LHCN-M2 (cell line): ENCODE measurements around the gene SYT13. TPM values are rescaled to one million over a fixed set of nuclear protein-coding genes. Genes with fewer than 3 reads are reported as not detected.
"Not testable (repeated sequence)": the region's sequence is repeated elsewhere in the genome, so short reads cannot be mapped to it uniquely, and the experiment has no call there.

ENCODE experiments used
- DNase-seq: peaks from one replicate; pipeline ENCODE4 v3.0.0-alpha.2; 2012; ENCODE audit warnings: low read depth
- total RNA-seq: library from RNA; depleted of rRNA; stranded (reverse); fragments of >200 nt; gene quantifications from 2 replicates; pipeline ENCODE4 v1.2.3, GENCODE V29; 2014

The SYT13 gene
- total RNA-seq, 1 experiment from 2014 or later, result not detected

DNA sequence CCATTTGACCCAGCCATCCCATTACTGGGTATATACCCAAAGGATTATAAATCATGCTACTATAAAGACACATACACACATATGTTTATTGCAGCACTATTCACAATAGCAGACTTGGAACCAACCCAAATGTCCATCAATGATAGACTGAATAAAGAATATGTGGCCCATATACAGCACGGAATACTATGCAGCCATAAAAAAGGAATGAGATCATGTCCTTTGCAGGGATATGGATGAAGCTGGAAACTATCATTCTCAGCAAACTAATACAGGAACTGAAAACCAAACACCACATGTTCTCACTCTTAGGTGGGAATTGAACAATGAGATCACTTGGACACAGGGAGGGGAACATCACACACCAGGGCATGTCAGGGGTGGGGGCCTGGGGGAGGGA, 36.8 kb downstream of the SYT13 start:
- DNase-seq, result not testable (repeated sequence)

DNA sequence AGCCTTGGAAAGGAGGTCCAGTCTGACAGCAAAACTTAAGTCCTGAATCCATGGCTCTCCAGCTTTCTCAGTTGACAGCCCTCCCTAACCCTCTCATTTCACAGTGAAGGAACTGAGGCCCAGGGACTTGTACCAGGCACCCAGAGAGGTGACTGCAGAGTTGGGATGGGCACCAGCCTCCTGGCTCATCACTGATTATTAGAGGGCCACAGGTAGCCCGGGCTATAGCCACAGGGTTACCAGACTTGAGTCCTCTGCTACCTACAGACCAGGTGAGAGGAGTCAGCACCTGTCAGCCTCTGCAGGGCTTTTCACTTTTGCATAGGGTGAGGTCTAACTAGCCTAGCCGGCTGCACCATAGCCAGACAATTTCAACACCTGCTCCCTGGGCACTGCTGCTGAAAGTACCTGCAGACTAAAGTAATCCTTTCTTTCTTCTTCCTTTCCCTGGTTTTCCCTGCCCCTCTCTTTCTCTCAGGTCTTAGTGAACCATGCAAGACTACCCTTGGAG, 37.6 kb downstream of the SYT13 start:
- no peak for DNase-seq

DNA sequence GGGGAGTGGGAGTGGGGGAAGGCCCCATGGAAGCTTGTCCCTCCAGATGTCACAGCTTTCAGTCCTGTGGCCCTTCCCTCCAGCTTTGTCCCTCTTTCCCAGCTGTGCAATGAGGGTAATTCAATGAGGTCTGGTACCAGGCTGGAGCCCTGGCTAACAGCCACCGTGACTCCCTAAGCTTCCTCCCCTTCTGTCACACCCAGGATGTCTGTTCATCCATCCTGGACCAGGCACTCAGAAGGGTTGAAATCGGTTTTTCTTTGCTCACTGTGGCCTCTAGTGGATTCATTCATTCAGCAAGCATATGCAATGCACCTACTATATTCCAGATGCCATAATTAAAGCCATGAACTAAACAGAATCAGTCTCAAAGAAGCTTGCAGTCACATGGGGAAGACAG, 38.7 kb downstream of the SYT13 start:
- no peak for DNase-seq

DNA sequence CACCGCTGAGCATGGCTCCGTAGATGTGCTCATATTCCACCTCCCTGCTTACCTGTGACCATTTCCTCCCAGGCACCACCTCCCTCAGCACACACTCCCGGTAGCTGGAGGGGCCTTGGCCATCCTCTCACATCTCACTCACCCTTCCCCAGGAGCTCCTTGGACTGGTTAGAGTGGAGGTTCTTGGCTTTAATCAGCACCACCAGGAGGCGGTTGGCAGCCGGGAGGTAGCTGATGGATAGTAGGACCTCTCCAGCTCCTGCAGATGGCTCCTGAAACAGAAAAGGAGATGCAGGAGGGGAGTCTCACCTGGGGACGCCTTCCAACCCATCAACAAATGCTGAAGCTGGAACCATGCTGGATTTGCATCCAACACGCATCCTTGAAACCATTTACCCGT, 39.9 kb downstream of the SYT13 start:
- DNase-seq, result no peak

DNA sequence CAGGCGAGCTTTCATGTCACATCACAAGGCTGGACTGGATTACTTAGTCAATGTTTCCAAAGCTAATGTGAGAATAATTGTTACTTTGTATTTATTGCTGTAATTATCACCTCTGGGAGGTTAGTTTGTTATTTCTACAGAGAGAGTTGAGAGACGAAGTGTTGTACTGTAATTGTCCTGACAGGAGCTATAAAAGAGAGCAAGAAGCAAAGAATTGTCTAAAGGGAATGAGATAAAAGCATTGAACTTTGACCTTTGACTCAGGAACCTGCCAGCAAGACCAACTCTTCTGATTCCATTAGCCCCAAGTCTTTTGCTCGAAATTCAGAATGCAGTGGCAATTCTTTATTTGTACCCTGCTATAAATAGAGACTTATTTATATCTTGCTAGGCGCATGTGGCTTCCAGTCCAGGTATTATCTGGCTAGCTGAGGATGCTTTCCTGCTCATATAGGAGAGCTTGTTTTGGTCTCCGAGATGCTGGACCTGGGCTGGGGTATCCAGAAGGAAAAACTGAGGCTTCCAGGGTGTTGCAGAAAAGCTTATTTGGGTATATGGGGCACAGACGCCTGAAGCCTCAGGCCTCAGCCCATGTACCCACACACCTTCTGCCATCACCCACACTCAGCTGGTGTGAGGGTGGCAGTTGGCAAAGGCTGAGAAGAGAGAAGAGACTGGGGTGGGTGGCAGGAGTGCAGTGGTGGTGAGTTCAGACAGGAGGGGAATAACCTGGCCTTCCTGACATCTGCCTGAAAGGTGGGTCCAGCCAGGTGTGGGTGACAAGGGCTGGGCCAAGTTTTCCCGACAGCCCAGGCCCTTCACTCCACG, 40.7 kb downstream of the SYT13 start:
- no peak for DNase-seq

DNA sequence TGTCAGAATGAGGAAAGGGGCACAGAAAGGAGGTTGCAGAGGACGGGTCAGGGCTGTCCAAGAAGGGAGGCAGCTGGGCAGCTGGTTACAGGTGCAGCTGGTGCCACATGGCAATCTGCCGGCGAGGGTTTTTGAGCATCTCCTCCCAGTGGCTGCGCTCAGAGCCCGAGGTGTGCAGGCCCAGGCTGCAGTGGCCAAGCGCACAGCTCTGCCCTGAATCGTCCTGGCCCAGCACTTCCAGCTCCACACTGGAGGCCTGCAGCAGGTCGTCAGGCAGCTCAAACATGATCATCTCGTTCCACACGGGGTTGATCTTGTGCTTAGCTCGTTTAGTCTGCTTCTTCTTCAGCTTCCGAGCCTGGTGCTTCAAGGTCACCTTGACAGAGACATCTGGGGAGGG, 42.2 kb downstream of the SYT13 start:
- DNase-seq, result no peak

DNA sequence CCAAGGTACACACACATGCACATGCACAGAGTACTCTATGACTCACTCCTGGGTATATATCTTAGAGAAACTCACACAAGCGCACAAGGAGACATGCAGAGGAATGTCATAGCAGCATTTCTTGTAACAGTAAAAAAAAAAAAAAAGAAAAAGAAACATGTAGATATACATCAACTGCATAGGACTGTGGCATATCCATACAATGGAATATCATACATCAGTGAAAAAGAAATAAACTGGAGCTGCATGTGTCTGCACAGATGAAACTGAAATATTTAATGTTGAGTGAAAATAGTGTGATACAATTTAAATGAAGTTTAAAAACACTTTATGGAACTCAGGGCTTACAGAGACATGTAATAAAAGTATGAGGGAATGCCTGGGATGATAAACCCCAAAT, 46.4 kb downstream of the SYT13 start:
- no peak for DNase-seq

DNA sequence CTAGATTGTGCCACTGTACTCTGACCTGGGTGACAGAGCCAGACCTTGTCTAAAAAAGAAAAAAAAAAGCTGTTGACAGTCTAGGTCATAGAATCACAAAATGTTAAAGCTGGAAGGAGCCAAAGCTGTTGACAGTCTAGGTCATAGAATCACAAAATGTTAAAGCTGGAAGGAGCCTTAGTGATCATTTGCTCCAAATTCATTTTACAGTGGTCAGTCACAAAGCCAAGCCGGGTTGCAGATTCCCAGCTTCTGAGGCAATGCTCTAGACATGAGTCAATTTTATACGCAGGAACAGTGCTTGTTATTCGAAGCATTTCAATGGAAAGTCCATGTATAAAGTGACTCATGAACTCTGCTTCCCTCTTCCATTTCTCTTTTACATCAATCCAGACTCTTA, 47.4 kb downstream of the SYT13 start:
- DNase-seq, result peak; percentile 57

DNA sequence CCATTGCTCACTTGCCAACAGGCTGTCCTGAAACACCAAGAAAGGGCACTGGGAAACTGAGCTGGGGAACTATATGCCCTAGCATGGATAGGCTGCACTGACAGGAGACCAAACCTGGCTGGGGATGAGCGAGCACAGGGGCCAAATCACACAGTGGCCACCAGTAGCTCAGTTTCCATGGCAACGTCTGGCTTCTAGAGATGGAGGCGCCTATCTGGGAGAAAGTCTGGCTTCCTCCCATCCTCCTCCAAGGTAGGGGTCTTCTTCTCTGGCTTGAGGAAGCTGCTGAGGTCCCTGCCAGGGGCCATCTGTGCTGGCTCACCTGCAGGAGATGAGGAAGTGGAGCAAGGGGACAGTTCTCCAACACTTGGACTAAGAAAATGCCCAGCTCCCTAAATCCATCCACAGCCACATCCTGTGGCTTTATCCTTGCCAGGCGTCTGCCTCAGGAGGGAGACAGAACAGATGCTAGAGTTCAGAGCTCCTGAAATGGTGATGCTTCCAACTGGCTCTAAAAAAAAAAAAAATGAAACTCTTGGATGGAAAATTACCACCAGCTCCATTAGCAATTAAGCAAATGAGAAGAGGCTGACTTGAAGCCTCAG, 48.3 kb downstream of the SYT13 start:
- no peak for DNase-seq

DNA sequence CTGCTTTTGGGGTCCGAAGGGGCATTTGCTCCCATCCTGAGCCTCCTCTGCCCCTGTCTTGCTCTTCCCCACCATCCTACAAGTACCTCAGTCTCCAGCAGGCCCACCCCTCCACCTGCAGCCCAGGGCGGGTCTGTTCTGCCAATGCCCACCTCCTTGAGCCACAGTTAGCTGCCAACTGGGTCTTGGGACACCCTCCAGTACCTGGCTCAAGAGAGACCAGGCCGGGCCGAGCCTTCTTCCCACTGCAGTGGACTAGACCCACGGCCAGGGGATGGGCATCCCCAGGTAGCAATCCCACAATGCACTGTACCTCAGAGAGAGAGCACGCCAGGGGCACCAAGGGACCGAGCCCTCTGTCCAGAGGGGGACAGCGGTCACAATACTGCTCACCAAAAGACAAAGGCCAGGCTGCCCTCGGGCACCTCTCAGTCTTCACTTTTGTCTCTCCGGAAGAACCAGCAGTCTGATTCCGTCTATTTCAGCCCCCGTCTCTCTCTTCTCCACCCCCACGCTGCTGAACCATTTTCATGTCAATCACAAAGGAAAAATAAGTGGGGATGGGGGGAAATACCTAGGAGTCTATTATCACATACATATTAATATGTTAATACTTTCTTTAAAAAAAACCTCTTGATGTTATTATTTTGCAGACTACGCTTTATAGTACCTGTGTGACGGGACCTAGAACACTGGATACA, 51.7 kb downstream of the SYT13 start:
- no peak for DNase-seq

DNA sequence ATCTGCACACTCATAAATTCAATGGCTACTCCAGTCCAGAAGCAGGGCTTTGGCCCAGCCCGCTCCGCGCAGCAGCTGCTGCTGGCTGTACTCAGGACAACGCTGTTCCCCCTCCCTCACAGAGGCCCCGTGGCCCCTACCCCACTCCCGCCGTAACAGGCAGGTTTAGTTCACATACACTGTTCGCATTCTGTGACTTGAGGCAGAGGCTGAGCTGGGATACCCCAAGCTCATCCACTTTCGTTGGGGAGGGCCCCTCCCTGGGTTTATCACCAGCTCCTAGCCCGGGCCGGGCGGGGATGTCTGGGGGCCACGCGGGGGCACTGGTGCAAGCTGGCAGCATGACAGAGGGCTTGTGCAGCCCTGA, 52.4 kb downstream of the SYT13 start:
- DNase-seq, result no peak

DNA sequence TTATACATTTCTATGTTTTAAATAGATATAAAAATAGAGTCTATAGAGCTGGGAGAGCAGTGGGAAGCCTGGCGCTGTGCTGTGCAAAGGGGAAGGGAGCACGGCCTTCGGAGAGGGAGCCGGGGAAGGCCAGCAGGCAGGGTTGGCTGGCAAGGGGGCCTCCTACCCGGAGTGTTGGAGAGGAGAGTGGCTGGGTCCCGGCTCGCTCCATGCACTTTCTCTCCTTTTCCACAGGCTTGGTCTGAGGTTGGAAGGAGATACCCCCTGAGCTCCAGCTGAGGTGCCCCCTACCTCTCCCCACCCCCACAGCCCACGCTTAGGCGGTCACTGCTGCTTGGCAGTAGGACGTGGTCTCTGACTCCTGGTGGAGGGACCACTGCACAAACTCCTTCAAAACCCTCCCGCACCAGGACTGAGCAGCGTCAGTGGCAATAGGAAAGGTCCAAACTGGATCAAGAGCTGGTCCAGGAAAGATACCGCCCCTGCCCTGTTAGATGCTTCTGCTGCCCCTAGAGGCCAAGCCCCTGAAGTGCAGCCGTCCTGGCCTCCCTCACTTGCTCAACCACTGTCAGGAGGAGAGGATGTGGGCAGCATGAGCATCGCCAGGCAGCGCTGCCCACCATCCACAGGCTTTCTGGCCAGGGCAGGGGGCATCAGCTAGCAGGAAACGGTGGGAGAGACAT, 52.9 kb downstream of the SYT13 start:
- DNase-seq, result peak; percentile 40

DNA sequence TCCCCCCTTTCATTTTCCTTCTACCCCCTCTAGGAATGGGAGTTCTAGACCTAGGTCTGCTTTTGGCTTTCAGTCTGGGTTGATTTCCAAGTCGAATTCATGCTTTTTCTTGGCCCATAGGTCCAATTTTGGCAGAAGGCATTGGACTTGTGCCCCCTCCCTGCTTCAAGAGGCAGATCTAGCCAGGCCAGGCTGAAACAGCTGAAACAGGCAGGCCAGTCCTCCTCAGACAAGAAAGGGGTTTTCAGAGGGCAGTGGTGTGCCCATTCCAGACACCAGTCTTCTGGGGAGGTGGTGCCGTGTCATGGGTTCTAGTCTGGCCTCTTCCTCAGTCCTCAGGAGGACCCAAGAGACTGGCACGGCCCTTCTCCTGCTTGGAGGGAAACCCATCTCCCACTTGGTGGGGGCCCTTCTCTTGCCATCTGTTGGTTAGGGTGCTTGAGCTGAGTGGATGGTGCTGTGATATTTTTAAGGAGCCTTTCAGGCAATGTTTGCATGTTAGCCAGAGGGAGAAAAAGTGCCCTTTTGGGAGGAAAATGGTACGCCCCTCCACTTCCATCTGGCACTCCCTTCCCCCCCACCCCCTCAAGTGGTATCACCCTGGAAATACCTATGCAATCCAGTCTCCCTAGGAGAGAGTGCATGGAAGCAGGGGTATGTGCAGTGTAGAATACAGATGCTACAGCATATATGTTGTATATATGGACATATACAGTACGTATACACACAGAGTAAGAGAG, 53.6 kb downstream of the SYT13 start:
- no peak for DNase-seq

DNA sequence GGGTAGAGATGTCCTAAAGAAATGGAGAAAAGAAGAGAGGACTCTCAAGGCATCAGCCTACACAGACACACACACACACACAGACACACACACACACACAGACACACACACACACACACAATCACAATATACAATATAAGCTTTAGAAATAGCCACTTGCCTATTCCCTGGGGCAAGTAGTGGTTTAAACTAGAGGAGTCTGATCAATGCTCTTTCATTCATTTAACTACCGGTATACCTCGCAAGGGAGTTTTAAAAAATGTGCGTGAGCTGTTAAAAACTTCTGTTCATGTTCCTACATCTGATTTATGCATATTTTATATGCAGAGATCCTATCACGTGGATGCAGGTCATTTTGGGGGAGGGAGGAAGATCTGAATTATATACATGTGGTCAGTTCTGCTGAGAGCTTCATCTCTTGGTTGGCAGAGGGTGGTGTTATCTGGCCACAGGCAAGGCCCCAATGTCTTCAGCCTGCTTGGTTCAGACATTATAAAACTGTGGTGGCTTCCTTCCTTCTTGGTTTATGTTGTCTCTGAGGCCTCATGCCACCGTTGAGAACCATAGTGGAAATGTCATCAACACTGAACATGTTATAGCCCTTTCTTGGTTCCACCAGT, 56.6 kb downstream of the SYT13 start:
- no peak for DNase-seq

DNA sequence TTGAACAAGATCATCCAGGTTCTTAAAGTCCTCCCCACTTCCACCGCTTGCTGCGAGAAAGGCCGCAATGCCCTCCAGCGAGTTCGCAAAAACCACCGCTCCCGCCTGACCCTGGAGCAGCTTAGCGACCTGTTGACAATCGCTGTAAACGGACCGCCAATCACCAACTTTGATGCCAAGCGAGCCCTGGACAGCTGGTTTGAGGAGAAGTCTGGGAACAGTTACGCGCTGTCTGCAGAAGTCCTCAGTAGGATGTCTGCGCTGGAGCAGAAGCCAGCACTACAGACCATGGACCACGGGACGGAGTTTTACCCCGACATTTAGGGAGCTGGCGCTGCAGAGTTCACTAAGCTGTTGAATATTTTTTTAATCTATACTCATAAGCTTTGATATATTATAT, 58.3 kb downstream of the SYT13 start:
- no peak for DNase-seq

DNA sequence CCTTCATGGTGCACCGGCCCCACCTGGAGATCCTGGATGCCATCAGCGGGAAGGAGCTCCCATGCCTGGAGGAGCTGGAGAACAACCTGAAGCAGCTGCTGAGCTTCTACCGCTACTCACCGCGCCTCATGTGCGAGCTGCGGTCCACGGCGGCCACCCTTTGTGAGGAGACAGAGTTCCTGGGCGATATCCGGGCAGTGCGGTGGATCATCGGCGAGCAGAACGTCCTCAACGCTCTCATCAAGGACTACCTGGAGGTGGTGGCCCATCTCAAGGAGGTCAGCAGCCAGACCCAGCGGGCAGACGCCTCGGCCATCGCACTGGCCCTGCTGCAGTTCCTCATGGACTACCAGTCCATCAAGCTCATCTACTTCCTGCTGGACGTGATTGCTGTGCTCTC, 59.2 kb downstream of the SYT13 start:
- DNase-seq, result no peak

DNA sequence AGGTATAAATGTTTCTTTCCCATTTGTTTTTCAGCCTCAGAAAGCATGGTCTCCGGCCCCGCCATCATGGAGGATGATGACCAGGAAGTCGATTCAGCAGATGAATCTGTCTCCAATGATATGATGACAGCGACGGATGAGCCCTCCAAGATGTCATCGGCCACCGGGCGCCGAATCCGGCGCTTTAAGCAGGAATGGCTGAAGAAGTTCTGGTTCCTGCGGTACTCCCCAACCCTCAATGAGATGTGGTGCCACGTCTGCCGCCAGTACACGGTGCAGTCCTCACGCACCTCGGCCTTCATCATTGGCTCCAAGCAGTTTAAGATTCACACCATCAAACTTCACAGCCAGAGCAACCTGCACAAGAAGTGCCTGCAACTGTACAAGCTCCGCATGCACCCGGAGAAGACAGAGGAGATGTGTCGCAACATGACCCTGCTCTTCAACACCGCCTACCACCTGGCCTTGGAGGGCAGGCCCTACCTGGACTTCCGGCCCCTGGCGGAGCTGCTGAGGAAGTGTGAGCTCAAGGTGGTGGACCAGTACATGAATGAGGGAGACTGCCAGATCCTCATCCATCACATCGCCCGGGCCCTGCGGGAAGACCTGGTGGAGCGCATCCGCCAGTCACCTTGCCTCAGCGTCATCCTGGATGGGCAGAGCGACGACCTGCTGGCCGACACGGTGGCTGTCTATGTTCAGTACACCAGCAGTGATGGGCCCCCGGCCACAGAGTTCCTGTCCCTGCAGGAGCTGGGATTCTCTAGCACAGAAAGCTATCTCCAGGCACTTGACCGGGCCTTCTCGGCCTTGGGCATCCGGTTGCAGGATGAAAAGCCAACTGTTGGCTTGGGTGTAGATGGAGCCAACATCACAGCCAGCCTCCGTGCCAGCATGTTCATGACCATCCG, 59.9 kb downstream of the SYT13 start:
- DNase-seq, result no peak

DNA sequence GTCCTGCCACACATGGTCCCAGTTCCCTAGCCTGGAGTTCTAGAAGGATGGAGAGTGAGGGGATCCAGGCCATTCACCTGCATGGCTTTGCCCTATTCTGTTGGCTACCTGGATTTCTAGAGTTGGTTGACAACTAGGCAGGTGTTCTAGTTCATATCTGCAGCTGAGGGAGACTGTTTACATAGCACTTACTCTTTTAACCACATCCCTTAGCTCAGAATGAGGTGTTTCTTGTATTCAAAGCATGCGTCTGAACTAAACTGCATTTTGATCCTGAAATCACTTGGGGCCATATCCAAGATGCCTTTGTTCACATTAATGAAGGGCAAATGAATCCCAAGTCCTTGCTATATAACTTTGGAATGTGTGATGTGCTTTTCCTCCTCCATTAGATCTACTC, 60.9 kb downstream of the SYT13 start:
- no peak for DNase-seq

DNA sequence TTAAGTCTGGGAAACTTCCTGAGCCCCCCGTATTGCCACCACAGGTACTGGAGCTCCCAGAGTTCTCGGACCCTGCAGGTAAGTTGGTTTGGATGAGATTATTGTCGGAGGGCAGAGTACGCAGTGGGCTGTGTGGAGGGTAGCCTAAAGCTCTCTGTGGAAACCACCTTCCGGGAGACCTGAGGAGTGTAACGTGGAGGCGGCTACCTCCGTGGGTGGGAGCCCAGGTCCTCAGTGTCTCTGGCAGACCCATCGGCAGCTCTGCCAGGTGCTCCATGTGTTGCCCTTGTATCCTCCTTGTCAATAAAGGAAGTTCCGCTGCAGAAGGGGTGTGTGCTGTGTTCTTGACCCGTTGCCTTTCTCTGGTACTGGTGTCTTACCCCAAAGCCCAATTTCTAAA, 61.4 kb downstream of the SYT13 start:
- DNase-seq, result no peak

DNA sequence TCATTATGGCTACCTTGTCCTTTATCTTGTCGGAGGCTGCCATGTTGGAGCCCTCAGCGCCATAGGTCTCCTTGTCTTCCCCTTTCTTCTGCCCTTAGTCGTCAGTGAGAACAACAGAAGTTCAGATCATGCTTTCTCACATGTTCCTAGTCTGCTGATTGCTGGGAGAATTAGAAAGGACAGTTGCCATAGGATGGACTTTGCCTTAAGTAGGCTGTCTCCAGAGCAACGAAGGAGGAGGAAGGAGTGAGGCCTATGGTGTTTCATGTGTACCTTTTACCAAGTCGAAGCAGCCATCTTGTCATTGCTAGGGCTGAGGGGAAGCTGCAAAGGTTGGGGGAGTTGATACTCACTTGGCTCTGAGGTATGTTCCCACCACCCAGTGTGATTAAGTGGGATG, 62.6 kb downstream of the SYT13 start:
- DNase-seq, result no peak
